Measurements from ENCODE around the gene ANKRD65. TPM values are rescaled to one million over a fixed set of nuclear protein-coding genes. Genes with fewer than 3 reads are reported as not detected.
A peak's percentile ranks its signal among the peaks of the same experiment; 100 is the strongest.

The ANKRD65 gene
- total RNA-seq, 1 donor from 2014 or later, result 21.5 TPM

DNA sequence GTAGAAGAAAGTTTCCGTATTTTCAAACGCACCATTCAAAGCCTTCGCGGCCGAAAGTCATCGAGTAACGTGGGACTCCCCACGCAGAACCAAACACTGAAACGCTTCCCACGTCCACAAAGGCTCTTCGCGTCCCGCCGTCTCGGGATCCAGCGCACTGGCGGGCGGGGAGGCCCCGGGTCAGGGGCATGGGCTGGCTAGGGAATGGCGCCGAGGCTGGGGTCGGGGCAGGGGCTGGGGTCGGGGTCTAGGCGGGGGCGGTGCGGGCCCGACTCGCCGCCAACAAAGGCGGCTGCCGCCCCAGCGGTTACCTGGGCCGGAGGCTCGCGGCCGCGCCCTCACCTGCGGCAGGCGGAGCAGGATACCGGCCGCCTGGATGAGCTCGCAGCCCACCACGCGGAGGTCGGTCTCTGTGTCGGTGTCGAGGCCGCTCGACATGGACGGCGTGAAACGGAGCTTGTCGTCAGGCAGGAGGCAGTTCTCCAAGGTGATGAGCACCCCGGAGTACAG, 22.3 kb downstream of the ANKRD65 start:
- peak; percentile 1 for ATAC-seq
- H3K36me3 ChIP-seq, result peaks cover 71% of the 10 kb centered on the region
- no peaks in the 10 kb centered on the region for H3K9me3 ChIP-seq
- no peak for DNase-seq
- intact Hi-C loops (cut with DNase I), result no loop called here
- peaks cover 22% of the 10 kb centered on the region for H3K4me1 ChIP-seq
- TF ChIP-seq, protein P1, sequence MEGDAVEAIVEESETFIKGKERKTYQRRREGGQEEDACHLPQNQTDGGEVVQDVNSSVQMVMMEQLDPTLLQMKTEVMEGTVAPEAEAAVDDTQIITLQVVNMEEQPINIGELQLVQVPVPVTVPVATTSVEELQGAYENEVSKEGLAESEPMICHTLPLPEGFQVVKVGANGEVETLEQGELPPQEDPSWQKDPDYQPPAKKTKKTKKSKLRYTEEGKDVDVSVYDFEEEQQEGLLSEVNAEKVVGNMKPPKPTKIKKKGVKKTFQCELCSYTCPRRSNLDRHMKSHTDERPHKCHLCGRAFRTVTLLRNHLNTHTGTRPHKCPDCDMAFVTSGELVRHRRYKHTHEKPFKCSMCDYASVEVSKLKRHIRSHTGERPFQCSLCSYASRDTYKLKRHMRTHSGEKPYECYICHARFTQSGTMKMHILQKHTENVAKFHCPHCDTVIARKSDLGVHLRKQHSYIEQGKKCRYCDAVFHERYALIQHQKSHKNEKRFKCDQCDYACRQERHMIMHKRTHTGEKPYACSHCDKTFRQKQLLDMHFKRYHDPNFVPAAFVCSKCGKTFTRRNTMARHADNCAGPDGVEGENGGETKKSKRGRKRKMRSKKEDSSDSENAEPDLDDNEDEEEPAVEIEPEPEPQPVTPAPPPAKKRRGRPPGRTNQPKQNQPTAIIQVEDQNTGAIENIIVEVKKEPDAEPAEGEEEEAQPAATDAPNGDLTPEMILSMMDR (IDR thresholded peaks at IDR 0.05), result no peak
- H3K27ac ChIP-seq, result peak overlapping the region; percentile 94
- no peaks in the 10 kb centered on the region for H3K27me3 ChIP-seq
- H3K4me3 ChIP-seq, result peak overlapping the region; percentile 99

DNA sequence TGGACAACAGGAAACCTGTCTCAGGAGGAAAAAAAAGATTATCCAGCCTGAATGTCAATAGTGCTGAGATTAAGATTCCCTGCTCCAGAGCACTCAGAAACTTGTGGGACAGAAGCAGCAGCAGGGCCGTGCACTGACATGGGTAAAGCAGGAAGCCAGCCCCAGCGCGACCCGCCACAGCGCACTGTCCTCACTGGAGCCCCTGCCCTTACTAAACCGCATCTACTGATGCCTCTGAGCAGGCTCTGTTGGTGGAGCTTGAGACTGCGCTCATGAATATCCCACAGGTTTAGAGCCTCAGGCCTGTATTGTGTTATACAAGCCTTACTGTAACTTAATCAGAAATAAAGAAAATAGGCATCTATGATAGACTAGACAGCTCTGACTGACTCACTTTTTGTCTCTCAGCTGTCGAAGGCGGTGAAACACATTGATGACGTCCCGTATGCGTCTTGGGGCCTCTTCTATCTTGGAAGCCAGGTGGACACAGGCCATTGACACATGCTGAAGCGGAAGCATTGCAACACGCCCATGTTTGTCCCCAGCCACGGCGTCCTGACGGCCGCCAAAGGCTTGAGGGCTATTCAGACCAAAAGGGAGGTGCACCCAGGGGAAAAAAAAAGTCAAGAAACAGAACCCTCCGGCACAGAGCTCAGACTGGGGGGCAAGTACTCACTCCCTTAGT, 23.1 kb downstream of the ANKRD65 start:
- H3K36me3 ChIP-seq, result peaks cover 71% of the 10 kb centered on the region
- H3K4me1 ChIP-seq, result peaks cover 22% of the 10 kb centered on the region
- intact Hi-C loops (cut with DNase I), result no loop called here
- ATAC-seq (no peak), DNase-seq (no peak)
- peak overlapping the region; percentile 94 for H3K27ac ChIP-seq
- H3K27me3 ChIP-seq, result no peaks in the 10 kb centered on the region
- H3K4me3 ChIP-seq, result peak overlapping the region; percentile 99
- TF ChIP-seq, protein P1 (IDR thresholded peaks at IDR 0.05), result no peak
- no peaks in the 10 kb centered on the region for H3K9me3 ChIP-seq

DNA sequence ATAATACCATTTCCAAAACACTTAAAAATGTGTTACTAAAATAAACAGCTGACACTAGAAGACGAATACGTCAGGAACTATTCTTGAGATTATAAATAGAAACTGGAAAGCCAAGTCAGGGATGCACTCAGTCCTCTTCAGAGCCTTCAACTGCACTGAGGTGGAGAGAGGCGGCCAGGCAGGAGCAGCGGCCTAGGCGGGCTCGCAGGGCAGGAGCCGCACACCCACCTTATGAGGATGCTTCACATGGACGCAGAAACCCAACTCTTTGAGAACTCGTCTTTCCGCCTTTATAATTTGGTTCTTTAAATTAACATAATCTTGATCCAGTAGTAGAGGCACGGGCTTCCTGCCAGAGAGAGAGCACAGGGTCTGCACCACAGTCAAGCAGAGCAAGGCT, 25.9 kb downstream of the ANKRD65 start:
- Histone ChIP-seq H3K36me3 (peaks cover 74% of the 10 kb centered on the region), H3K4me1 (peaks cover 14% of the 10 kb centered on the region), H3K4me3 (no peak overlapping the region), H3K27me3 (no peaks in the 10 kb centered on the region), H3K27ac (no peak overlapping the region), H3K9me3 (no peaks in the 10 kb centered on the region)
- TF ChIP-seq, protein P1 (IDR thresholded peaks at IDR 0.05), result no peak
- ATAC-seq (no peak), DNase-seq (no peak)
- intact Hi-C loops (cut with DNase I), result no loop called here

DNA sequence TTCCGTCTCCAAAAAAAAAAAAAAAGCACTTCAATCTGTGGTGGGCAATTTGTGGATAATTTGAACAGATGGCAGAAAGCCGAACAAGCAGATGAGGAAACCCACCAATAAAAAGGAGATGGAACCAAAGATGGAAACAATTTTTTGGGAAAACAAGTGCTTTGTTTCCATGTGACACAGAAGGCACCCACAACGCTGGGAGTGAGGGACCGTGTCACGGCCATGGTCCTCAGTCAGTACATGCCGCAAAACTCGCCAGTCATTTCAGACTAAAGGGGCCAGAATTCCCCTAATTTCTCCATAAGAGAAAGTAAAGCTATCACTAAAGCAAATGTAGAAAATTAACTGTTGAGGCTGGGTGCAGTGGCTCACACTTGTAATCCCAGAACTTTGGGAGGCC, 27.0 kb downstream of the ANKRD65 start:
- Histone ChIP-seq H3K9me3 (no peaks in the 10 kb centered on the region), H3K4me1 (peaks cover 11% of the 10 kb centered on the region), H3K27me3 (no peaks in the 10 kb centered on the region), H3K36me3 (peaks cover 85% of the 10 kb centered on the region), H3K27ac (no peak overlapping the region), H3K4me3 (no peak overlapping the region)
- TF ChIP-seq, protein P1 (IDR thresholded peaks at IDR 0.05), result no peak
- ATAC-seq, result no peak
- intact Hi-C loops (cut with DNase I), result no loop called here
- no peak for DNase-seq

DNA sequence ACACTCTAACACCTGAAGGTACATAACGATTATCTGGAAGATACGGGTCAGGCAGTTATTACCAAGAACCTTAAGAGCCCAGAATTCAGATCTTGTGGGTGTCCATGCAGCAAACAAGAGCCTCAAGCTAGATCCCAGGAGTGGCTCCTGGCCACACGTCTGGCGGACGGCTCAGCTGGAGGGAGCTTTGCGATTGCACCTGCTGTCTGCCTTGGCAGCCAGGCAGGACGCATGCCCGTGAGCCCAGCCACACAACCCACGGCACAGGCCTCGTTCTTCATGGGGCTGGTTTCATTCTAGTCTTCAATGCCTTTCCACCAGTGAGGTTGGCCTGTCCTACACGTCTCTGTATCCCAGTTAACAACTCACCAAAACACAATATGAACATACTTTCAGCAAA, 27.6 kb downstream of the ANKRD65 start:
- no peak for ATAC-seq
- intact Hi-C loops (cut with DNase I), result no loop called here
- no peak overlapping the region for H3K4me3 ChIP-seq
- no peaks in the 10 kb centered on the region for H3K27me3 ChIP-seq
- no peaks in the 10 kb centered on the region for H3K9me3 ChIP-seq
- peaks cover 92% of the 10 kb centered on the region for H3K36me3 ChIP-seq
- DNase-seq, result no peak
- peaks cover 11% of the 10 kb centered on the region for H3K4me1 ChIP-seq
- no peak overlapping the region for H3K27ac ChIP-seq
- TF ChIP-seq, protein P1 (IDR thresholded peaks at IDR 0.05), result no peak

Data from upper lobe of right lung (tissue), 1 donor.